Hepatic stellate cell (primary cell): Measurements from ENCODE around the gene RING1.

ENCODE experiments used
- DNase-seq: peaks from one replicate; pipeline ENCODE4 v3.0.0; 2011; ENCODE audit warnings: low spot score

Gene RING1

DNA sequence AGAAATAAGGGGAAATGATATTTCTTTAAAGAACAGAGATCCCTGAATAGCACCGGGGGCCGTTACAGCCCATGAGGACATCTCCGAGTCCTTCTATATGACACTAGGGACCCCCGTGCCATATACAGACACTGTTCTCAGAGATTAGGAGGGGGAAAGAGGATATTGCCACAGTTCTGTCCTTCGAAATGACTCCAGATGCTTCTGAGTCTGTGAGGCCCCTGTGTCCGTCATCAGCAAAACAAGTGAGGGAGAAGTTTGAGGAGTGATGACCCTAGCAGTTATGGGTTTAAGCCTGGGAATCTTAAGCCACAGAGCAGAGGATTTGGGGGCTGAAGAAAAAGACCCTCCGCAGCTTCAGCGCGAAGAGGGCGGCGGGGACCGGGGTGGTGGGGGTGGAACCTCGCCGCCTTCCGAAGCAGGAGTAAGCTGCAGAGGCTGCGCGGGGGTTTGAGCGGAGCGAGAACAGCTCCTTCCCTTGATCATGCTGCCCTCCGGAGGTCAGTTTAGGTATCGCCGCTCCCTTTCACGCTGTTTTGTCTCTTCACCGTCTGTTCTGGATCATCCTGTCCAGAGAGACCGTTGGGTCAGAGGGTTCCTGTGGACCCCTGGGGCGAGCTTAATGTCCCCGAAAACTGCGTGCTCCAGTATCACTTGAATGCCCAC, 39.8 kb downstream of the RING1 start:
- DNase-seq: peak; percentile 50

DNA sequence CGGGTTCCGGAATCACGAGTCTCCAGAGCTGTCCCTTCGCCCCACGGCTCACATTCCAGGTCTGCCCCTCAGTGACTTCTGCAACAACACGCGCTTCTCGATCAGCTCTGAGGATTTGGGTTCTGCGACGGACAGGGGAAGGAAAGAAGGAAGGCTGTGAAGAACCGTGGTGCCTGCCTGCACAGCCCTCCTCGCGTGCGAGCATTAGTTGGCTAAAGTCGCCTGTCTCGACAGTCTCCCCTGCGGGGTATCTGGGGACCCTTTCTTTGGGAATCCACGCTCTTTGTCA, 40.3 kb downstream of the RING1 start:
- no peak for DNase-seq

DNA sequence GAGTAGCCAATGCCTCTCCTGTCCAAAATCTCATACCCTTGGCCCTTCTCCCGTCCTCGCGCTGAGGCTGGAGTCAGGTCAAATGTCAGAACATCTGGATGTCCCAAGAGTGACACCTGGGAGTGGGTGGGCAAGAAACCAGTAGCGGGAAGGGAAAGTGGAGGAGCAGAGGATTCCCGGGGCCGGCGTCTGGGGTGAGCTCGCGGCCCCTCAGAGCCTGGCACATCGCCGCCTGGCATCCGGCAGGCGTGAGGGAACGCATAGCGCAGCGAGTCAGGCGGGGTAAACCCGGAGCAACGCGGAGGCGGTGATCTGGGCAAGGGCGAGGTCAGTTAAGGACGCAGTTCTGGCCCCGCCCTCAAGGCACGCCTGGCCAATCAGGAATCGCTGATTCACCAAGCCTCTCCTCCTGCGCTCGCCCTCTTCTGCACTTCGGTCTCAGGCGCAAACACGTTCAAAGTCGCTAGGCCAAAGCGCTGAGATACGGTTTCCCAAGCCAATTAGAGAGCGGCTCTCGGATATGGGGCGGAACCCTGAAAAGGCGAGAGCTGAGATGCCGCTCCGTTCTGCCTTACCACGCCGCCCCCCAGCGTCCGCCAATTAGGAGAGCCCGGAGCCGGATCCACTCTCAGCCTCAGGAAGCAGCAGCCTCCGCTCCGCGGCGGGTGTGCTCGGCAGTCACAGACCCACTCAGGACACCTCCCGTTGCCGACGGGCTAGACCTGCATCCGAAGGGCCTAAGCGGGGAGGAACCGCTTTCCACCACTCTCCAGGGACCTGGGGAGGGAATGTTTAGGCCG, 40.8 kb downstream of the RING1 start:
- DNase-seq: peak; percentile 89

DNA sequence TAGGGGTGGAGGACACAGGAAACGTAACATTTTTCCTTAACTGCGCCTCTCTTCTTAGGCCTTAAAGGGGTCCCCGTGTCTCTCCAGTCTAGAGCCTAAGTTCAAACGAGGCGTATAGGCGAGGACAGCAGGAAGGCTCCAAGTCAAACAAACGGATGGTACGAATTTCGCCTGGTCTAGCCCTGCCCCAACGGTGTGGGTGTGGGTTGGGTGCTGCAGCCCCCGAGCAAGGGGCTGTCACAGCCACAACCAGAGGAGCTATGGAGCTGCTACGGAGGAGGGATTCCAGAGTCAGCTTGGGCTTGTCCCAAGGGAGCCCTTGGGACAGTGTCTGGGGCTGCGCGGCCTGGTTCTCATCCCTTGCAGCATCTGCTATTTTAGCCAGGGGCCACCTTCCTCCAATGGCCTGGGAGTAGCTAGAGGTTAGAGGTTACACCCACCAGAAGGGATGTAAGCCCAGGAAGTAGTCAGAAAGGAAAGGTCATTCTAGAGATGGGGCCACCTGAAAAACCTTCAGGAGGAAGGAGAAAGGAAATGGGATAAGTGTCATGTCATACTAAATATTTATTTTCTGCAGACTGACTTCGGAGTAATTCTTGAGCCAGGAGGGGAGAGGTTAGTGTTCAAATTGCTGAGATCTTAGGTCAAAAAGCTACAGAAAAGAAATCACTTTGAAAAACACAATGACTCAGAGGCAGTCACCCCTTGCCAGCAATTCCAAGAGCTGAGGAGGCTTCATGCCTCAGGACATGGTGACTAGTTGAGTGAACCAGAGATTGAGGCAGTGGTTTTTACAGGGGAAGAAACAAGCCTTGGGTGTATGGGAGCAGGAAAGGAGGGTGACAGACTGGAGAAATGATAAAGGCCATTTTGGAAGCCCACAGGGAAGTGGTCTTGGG, 41.7 kb downstream of the RING1 start:
- DNase-seq: peak; percentile 50

DNA sequence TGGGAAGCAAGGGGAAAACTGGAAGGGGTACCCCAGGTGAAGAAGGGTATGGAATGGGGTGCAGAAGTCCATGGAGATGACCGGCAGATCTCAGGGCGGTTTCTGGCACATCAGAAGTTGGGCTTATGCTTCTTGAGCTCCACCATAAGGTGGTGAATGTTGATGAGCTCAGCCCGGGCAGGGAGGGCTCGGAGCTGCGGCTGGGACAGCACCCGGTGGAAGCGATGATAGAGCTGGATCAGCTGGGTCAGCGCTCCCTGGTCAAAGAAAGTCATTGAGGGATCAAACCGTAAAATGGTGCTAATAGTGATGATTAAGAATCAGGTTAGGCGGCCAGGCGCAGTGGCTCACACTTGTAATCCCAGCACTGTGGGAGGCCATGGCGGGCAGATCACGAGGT, 42.4 kb downstream of the RING1 start:
- no peak for DNase-seq

DNA sequence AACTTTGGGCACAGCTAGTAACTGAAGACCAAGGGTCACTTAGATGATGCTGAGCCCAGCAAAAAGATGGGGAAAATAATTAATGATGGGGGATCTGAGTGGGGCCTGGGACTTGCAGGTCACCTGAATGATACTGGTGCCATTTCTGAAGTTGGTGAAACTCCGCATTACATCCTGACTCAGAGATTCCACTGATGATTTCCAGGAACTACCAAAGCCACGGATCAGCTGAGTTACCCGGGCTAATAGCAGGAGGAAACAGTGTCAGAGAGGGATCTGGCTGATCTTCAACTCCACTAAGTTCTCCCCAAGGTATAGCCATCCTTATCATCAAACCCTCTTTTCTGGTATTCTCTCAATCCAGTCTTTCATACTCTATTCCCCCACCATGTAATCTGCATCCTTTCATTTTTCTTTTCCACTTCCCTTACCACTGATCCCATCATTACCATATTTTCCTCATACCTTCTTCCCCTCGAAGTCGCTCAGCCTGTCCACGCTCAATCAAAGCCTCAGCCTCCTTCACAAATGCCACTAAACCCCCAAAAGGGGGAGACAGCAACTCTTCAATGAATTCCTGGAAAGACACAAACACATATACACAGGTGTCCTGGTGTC, 43.2 kb downstream of the RING1 start:
- no peak for DNase-seq

DNA sequence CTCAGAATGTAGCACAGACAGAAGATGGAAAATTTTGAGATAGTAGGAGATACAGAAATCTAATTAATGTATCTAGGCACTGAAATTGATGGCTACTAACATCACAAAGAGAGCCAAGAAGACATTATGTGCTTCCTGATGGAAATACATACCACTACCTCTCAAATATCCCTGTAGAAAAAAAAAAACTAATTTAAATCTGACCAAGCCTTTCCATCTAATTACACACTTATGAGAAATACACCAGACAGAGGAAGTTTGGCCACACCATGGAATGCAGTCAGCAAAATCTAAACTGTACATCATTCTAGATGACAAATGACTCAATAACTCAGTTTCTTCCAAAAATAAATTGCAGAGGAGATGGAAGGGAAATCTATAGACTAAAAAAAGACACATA, 44.5 kb downstream of the RING1 start:
- DNase-seq: no peak

DNA sequence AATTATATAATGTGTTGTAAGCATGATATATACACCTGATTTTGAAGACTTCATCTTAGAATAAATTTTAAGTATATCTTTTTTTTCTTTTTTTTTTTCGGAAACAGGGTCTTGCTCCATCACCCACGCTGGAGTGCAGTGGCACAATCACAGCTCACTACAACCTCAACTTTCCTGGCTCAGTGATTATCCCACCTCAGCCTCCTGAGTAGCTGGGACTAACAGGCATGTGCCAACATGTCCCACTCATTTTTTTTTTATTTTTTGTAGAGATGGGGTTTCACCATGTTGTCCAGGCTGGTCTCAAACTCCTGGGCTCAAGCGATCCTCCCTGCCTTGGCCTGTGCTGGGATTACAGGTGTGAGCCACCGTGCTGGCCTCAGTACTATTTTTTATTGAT, 46.3 kb downstream of the RING1 start:
- no peak for DNase-seq

DNA sequence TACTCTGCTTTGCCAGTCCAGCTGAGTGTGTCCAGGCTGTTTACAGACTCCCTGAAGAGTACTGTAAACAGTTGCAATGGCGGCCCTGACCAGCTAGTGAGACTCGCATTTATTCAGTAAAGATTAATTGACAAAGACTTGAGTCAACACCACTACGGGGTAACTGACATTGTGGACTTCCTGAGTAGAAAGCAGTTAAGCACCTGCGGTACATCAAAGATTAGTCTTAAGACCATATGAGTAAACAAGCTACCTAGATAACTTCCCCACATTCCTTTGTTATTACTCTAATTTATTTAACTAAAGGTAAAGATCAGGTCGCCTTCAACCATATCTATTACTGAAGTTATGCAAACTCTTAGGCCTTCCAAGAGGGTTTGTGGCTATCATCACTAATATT, 50.7 kb downstream of the RING1 start:
- DNase-seq: no peak
